ENCODE data around the gene ARRB1. TPM values are rescaled to one million over a fixed set of nuclear protein-coding genes. Genes with fewer than 3 reads are reported as not detected.
"Not testable (repeated sequence)": the region's sequence is repeated elsewhere in the genome, so short reads cannot be mapped to it uniquely, and the experiment has no call there.

The ARRB1 gene
- total RNA-seq, 1 donor from 2014 or later, result 8.8 TPM

GRCh38 chr11:75334976-75335375 is 16.5 kb downstream of the ARRB1 start:
- no peaks in the 10 kb centered on the region for H3K27me3 ChIP-seq (ENCODE audit: control insufficient read depth, insufficient read depth, low read length)
- DNase-seq (ENCODE audit: low read depth), result no peak
- H3K36me3 ChIP-seq (ENCODE audit: control insufficient read depth, insufficient read depth, low read length), result no peaks in the 10 kb centered on the region
- no peak overlapping the region for H3K4me3 ChIP-seq (ENCODE audit: low read depth, low read length)
- TF ChIP-seq, protein P1, sequence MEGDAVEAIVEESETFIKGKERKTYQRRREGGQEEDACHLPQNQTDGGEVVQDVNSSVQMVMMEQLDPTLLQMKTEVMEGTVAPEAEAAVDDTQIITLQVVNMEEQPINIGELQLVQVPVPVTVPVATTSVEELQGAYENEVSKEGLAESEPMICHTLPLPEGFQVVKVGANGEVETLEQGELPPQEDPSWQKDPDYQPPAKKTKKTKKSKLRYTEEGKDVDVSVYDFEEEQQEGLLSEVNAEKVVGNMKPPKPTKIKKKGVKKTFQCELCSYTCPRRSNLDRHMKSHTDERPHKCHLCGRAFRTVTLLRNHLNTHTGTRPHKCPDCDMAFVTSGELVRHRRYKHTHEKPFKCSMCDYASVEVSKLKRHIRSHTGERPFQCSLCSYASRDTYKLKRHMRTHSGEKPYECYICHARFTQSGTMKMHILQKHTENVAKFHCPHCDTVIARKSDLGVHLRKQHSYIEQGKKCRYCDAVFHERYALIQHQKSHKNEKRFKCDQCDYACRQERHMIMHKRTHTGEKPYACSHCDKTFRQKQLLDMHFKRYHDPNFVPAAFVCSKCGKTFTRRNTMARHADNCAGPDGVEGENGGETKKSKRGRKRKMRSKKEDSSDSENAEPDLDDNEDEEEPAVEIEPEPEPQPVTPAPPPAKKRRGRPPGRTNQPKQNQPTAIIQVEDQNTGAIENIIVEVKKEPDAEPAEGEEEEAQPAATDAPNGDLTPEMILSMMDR (IDR thresholded peaks at IDR 0.05; ENCODE audit: insufficient read depth, low read length, poor library complexity, severe bottlenecking), result no peak

DNA sequence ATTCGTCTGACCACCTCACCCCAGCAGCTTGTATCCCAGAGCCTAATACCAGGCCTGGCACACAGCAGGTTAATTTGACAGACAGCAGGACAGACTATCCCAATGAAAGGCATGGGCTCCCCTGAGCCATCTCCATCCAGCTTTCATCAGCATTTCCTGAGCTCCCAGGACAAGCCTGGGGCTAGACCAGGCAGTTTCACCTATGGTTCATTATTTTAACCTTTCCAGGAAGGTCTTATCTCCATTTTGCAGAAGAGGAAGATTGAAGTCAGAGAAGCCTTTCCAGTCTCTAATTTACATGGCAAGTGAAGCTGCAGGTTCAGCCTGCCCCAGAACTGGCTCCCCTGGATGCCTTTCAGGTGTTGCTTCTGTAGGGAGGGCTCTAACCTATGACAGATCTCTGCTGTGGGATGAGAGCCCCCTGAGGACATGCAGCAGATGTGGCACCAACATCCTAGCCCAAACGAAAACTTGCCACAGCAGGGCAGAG is 17.0 kb downstream of the ARRB1 start:
- no peak for DNase-seq (ENCODE audit: low read depth)
- no peaks in the 10 kb centered on the region for H3K36me3 ChIP-seq (ENCODE audit: control insufficient read depth, insufficient read depth, low read length)
- H3K27me3 ChIP-seq (ENCODE audit: control insufficient read depth, insufficient read depth, low read length), result no peaks in the 10 kb centered on the region
- TF ChIP-seq, protein P1 (IDR thresholded peaks at IDR 0.05; ENCODE audit: insufficient read depth, low read length, poor library complexity, severe bottlenecking), result no peak
- H3K4me3 ChIP-seq (ENCODE audit: low read depth, low read length), result no peak overlapping the region

DNA sequence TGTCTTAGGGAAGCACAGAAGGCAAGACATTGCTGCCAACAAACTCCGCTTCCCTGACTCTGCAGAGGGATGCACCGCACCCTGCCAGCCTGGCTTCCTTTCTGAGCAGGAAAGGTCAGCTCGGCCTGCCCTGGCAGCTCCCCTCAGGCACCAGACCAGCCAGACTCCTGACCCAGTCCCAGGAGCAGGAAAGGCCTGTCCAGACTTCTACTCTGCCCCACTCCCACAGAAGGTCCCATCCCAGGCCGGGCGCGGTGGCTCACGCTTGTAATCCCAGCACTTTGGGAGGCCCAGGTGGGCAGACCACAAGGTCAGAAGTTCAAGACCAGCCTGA is 17.7 kb downstream of the ARRB1 start:
- H3K4me3 ChIP-seq (ENCODE audit: low read depth, low read length), result no peak overlapping the region
- no peaks in the 10 kb centered on the region for H3K36me3 ChIP-seq (ENCODE audit: control insufficient read depth, insufficient read depth, low read length)
- DNase-seq (ENCODE audit: low read depth), result no peak
- TF ChIP-seq, protein P1 (IDR thresholded peaks at IDR 0.05; ENCODE audit: insufficient read depth, low read length, poor library complexity, severe bottlenecking), result no peak
- no peaks in the 10 kb centered on the region for H3K27me3 ChIP-seq (ENCODE audit: control insufficient read depth, insufficient read depth, low read length)

DNA sequence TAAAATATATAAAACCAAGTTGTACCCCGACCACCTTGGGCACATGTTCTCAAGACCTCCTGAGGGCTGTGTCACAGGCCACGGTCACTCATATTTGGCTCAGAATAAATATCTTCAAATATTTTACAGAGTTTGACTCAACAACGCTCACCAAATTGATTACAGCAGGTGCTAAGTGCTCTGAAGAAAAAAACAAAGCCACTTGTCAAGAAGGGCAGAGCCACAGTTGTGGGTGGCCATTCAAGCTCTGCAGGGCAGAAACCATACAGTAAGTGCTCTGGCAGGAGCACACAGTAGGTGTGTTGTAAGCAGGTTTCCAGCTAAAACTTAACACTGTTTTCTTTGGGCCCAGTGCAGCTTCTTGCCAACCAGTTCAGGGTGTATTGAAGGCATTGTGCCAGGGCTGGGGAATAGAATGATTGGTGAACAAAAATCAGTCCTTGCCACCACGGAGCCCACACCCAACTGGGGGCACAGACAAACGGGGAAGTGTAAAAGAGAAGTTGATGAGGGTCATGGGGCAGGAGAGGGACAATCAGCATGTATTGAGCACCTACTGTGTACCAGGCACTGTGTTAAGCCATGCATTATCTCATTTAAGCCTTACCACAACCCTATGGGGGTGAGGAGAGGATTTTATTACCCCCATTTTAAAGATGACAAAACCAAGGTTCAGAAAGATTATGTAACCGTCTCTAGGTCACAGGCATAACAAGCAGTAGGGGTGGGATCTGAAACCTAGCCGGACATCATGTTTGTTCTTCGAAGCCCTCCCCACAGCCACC is 18.2 kb downstream of the ARRB1 start:
- DNase-seq (ENCODE audit: low read depth), result no peak
- H3K36me3 ChIP-seq (ENCODE audit: control insufficient read depth, insufficient read depth, low read length), result no peaks in the 10 kb centered on the region
- TF ChIP-seq, protein P1 (IDR thresholded peaks at IDR 0.05; ENCODE audit: insufficient read depth, low read length, poor library complexity, severe bottlenecking), result no peak
- no peak overlapping the region for H3K4me3 ChIP-seq (ENCODE audit: low read depth, low read length)
- H3K27me3 ChIP-seq (ENCODE audit: control insufficient read depth, insufficient read depth, low read length), result no peaks in the 10 kb centered on the region

- not testable (repeated sequence) for H3K27me3 ChIP-seq (ENCODE audit: control insufficient read depth, insufficient read depth, low read length); H3K4me3 ChIP-seq (ENCODE audit: low read depth, low read length); DNase-seq (ENCODE audit: low read depth); H3K36me3 ChIP-seq (ENCODE audit: control insufficient read depth, insufficient read depth, low read length)
Measured at GRCh38 chr11:75331761-75332160, 19.7 kb downstream of the ARRB1 start.

DNA sequence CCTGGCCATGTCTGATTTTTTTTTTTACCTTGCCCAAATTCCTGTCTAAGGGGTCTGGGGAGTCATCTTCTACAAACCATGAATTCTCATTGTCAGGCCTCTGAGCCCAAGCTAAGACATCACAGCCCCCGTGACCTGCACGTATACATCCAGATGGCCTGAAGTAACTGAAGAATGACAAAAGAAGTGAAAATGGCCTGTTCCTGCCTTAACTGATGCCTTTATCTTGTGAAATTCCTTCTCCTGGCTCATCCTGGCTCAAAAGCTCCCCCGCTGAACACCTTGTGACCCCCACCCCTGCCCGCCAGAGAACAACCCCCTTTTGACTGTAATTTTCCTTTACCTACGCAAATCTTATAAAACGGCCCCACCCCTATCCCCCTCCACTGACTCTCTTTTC is 20.2 kb downstream of the ARRB1 start:
- H3K27me3 ChIP-seq (ENCODE audit: control insufficient read depth, insufficient read depth, low read length); H3K4me3 ChIP-seq (ENCODE audit: low read depth, low read length); DNase-seq (ENCODE audit: low read depth); H3K36me3 ChIP-seq (ENCODE audit: control insufficient read depth, insufficient read depth, low read length): not testable (repeated sequence)

DNA sequence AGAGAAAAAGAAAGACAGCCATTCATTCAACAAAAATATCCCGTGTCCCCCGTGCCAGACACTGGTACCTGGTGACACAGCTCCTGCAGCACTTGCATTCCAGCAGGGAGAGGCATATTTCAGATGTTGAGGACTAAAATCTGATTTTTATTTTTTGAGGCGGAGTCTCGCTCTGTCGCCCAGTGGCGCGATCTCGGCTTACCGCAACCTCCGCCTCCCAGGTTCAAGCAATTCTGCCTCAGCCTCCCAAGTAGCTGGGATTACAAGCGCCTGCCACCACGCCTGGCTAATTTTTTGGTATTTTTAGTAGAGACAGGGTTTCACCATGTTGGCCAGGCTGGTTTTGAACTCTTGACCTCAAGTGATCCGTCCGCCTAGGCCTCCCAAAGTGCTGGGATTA is 20.6 kb downstream of the ARRB1 start:
- not testable (repeated sequence) for H3K36me3 ChIP-seq (ENCODE audit: control insufficient read depth, insufficient read depth, low read length); H3K4me3 ChIP-seq (ENCODE audit: low read depth, low read length); DNase-seq (ENCODE audit: low read depth); H3K27me3 ChIP-seq (ENCODE audit: control insufficient read depth, insufficient read depth, low read length)
